NCI-H82 (cell line): ENCODE measurements around the gene ZNF565.
"Not testable (repeated sequence)": the region's sequence is repeated elsewhere in the genome, so short reads cannot be mapped to it uniquely, and the experiment has no call there.

Experiments
- DNase-seq: peaks from one replicate; lab custom pipeline; 2025; lab: John Stamatoyannopoulos, UW

Gene ZNF565

DNA sequence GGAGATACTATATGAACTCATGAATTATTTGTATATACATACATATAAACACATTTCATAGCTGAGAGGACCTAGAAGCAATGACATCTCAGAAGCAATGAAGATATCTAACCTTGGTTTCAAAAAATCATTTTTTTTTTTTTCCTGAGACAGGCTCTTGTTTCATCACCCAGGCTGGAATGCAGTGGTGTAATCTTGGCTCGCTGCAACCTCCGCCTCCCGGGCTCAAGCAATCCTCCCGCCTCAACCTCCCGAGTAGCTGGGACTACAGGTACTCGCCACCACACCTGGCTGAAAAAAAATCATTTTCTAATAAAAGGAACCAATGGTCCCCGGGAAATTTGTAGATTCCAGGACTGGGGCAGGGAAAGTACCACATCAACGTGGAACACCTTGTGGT lies 4.0 kb downstream of the ZNF565 start:
- no peak for DNase-seq

DNA sequence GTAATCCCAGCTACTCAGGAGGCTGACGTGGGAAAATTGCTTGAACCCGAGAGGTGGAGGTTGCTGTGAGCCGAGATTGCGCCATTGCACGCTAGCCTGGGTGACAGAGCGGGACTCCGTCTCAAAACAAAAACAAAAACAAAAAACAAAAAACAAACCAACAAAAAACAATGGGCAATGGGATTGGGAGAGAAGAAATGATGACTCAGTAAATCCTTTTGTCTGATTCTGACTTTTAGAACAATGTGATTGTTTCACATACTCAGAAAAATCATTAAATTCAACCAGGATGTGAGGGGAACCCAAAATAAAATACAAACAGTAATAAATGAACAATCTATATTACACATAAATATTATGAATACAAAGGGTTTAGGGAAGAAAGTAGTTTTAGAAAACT lies 5.1 kb downstream of the ZNF565 start:
- no peak for DNase-seq

- DNase-seq = no peak
Measured at GRCh38 chr19:36207605-36208252, 6.7 kb downstream of the ZNF565 start.

- DNase-seq = no peak
Measured at GRCh38 chr19:36203293-36203692, 11.2 kb downstream of the ZNF565 start.

DNA sequence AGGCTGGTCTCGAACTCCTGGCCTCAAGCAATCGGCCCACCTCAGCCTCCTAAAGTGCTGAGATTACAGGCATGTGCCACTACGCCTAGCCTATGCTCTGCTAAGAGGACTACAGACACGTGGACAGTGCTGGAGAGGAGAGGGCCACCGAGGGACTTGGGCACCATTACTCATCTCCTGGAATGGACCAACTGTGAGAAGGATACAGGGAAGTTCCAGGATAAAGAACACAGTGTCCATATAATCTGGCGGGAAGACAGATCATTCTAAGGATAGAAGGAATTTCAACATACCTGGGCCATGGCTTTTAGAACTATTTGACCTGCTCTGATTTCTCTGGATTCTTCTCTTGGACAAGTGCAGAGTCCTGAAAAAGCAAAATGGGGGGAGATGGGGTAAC lies 12.8 kb downstream of the ZNF565 start:
- DNase-seq = no peak

DNA sequence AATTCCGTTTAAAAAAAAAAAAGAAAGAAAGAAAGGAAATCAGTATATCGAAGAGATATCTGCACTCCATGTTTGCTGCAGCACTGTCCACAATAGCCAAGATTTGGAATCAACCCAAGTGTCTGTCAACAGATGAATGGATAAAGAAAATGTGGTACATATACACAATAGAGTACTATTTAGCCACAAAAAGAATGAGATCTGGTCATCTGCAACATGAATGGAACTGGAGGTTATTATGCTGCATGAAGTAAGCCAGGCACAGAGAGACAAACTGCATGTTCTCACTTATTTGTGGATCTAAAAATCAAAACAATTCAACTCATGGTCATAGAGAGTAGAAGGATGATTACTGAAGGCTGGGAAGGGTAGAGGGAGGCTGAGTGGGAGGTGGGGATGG lies 16.3 kb downstream of the ZNF565 start:
- DNase-seq = no peak

DNA sequence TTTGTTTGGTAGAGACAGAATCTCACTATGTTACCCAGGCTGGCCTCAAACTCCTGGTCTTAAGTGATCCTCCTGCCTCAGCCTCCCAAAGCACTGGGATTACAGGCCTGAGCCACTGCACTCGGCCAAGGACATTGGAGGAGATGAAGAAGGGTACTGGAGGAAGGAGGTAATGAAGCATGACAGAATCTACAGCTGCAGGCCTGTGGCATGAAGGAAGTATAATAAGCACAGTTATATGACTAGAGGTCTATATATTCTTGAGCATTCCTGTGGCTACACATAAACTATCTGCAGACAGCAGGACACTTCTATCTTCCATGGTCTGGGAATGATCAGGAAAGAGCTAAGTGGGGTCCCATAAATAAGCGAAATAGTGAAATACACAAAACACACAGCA lies 18.2 kb downstream of the ZNF565 start:
- no peak for DNase-seq

DNA sequence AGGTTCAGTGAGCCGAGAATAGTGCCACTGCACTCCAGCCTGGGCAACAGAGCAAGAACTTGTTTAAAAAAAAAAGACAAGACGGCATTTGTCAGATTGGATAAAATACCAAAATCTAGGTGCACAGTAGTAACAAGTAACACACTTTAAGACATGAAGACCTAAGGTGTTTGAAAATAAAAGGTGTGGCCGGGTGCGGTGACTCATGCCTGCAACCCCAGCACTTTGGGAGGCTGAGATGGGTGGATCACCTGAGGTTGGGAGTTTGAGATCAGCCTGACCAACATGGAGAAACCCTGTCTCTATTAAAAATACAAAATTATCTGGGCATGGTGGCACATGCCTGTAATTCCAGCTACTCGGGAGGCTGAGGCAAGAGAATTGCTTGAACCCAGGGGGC lies 27.7 kb downstream of the ZNF565 start:
- not testable (repeated sequence) for DNase-seq

- no peak for DNase-seq
Measured at GRCh38 chr19:36183245-36183628, 31.2 kb downstream of the ZNF565 start.

DNA sequence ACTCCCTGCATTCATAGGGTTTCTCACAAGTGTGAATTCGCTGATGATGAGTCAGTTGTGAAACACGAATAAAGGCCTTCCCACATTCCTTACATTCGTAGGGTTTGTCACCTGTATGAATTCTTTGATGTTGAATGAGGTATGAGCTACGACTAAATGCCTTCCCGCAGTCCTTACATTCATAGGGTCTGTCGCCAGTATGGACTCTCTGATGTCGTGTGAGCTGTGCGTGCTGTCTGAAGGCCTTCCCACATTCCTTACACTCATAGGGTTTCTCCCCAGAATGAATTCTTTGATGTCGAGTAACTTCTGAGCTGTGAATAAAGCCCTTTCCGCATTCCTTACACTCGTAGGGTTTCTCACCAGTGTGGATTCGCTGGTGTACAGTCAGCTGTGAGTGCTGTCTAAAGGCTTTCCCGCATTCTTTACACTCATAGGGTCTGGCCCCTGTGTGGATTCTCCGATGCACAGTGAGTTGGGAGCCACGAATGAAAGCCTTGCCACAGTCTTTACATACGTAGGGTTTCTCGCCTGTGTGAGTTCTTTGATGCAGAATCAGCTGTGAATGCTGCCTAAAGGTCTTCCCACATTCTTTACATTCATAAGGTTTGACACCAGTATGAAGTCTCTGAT lies 31.7 kb downstream of the ZNF565 start:
- DNase-seq = no peak

DNA sequence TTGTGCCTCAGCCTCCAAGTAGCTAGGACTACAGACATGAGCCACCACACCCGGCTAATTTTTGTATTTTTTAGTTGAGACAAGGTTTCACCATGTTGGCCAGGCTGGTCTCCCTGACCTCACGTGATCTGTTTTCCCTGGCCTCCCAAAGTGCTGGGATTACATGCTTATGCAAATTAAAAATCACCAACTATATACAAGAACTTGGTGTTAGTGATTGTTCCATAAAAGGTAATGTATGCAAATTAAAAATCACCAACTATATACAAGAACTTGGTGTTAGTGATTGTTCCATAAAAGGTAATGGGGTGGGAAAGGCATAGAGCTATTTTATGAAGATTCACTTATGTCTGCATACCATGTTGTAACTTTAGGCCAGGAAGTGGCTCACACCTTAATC lies 35.4 kb downstream of the ZNF565 start:
- DNase-seq = not testable (repeated sequence)

DNA sequence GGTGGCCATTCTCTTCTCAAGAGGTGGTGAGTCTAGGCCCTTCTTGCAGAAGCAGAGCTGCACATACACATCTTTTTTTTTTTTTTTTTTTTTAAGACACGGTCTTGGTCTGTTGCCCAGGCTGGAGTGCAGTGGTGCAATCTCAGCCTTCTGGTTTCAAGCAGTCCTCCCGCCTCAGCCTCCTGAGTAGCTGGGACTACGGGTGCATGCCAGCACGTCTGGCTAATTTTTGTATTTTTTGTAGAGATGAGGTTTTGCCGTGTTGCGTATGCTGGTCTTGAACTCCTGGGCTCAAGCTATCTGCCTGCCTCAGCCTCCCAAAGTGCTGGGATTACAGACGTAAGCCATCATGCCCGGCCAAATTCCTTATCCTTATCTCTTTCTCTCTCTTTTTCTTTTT lies 40.6 kb downstream of the ZNF565 start:
- DNase-seq = not testable (repeated sequence)

DNA sequence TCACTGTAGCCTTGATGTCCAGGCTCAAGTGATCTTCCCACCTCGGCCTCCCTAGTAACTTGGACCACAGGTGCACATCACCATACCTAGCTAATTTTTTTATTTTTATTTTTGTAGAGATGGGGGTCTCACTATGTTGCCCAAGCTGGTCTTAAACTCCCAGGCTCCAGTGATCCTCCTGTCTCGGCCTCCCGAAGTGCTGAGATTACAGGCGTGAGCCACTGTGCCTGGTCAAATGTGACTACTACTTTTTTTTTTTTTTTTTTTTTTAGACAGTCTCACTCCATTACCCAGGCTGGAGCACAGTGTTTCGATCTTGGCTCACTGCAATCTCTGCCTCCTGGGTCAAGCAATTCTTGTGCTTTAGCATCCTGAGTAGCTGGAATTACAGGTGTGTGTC lies 41.6 kb downstream of the ZNF565 start:
- DNase-seq = no peak

DNA sequence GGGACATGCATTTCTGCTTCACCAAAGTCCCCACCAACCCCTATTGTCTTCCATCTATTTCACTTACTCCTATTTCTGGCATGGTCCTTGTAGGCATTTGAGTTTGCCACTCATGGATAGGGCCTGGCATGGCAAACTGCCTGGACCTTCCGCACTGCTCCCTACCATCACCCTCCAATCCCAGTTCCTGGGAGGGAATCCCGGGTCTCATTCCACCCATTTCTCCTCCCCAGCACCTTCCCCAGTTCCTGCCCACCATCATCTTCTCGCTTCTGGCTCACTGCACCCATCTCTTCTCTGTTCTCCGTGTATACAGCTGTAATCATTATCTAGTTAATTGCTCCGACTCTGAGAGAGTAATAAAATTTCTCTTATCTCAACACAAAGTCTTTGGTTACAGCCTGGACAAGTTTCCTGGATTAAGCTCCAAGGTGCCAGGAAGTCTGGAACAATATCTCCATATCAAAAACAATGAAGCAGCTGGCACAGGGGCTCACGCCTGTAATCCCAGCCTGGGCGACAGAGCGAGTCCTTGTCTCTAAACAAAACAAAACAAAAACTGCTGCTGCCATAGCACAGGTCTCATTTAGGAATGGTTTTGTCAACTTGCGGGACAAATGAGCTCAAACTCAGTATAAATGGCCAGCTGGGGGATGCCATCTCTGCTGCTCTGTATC lies 45.2 kb downstream of the ZNF565 start:
- DNase-seq = peak; percentile 97

DNA sequence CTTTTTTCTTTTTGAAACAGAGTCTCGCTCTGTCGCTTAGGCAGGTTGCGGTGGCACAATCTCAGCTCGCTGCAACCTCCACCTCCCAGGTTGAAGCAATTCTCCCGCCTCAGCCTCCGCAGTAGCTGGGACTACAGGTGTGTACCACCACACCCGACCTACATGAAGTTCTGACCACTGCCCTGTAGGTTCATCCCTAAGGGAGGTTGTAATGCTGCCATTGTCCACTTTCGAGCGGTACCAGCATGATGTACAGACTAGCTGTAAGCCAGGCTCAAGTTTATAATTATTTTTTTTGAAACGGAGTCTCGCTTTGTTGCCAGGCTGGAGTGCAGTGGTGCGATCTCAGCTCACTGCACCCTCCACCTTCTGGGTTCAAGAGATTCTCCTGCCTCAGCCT lies 50.7 kb downstream of the ZNF565 start:
- DNase-seq = no peak

DNA sequence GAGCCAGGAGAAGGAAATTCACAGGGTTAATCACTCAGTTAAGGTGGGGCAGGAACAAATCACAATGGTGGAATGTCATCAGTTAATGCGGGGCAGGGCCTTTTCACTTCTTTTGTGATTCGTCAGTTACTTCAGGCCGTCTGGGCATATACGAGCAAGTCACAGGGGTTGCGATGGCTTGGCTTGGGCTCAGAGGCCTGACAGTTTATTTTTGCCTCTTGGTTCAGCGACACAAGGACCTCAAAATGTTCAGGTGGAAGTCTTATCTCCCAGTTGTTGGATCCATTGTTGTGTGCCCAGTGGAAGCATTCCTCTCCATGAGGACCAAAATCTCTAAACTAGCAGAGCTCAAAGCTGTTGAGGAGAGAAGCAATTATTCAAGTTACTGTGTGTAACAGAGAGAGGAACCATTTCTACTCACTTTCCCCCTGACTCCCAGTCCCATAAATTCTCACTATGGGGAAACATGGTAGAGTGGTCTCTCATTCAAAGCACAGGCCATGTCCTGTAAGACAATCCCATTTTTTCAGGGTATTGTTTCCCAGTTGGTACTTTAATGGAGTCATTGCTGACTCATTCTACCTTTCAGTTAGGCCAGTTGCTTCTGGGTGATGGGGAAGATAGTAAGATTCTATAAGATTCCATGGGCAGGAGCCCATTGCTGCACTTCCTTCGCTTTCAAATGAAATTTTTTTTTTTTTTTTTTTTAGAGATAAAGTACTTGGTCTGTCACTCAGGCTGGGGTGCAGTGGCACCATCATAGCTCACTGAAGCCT lies 53.5 kb downstream of the ZNF565 start:
- DNase-seq = no peak

GRCh38 chr19:36153126-36153525 lies 61.3 kb downstream of the ZNF565 start:
- no peak for DNase-seq

GRCh38 chr19:36152352-36153091 lies 61.9 kb downstream of the ZNF565 start, which contains the start of gene COX7A1:
Gene COX7A1 (minus strand): TSS chr19:36152447. CDS start chr19:36152407, 40 bp downstream.
- DNase-seq = no peak

GRCh38 chr19:36152019-36152351 lies 62.5 kb downstream of the ZNF565 start:
- no peak for DNase-seq

GRCh38 chr19:36151144-36152018 lies 63.1 kb downstream of the ZNF565 start:
- DNase-seq = no peak

GRCh38 chr19:36150586-36150985 lies 63.9 kb downstream of the ZNF565 start:
- no peak for DNase-seq
